BJ (cell line): ENCODE results near the gene NPPA. TPM values are rescaled to one million over a fixed set of nuclear protein-coding genes. Genes with fewer than 3 reads are reported as not detected.

Experiments used
- CTCF ChIA-PET: fragments of 350-600 bp; formaldehyde crosslinking; extraction: SDS; loops from one replicate; lab custom pipeline; 2021; ENCODE audit warnings: antibody characterized with exemption, inconsistent platforms; lab: Yijun Ruan, JAX
- POLR2A ChIA-PET: fragments of 300-600 bp; sonication (Branson Sonifier 250); formaldehyde crosslinking; extraction: SDS; loops from one replicate; lab custom pipeline; 2021; ENCODE audit warnings: antibody characterized with exemption; lab: Charles Lee
- DNase-seq: peaks from one replicate; pipeline ENCODE4 v3.0.0-alpha.2; 2011; ENCODE audit warnings: low read depth
- H3K27me3 ChIP-seq: 2 replicates; pipeline ENCODE4 v1.6.0; 2011; ENCODE audit warnings: low read length; ENCODE audit not compliant: control insufficient read depth, insufficient read depth
- H3K36me3 ChIP-seq: 2 replicates; pipeline ENCODE4 v1.5.1; 2011; ENCODE audit warnings: low read length; ENCODE audit not compliant: control insufficient read depth, insufficient read depth
- H3K4me3 ChIP-seq: 2 replicates; pipeline ENCODE4 v1.5.1; 2011; ENCODE audit warnings: low read depth, mild to moderate bottlenecking, control low read depth, low read length
- polyA plus RNA-seq: library from polyadenylated mRNA; depleted of rRNA; stranded (reverse); fragments of >200 nt; gene quantifications from 2 replicates; pipeline ENCODE4 v1.2.3, GENCODE V29; 2011
- TF ChIP-seq, protein P1 (sequence below): IDR thresholded peaks from 2 replicates; pipeline ENCODE4 v1.5.1; 2011; ENCODE audit warnings: low read depth, mild to moderate bottlenecking, control low read depth, inconsistent platforms, low read length, moderate library complexity; ENCODE audit not compliant: insufficient read depth

The NPPA gene
- polyA plus RNA-seq, 1 experiment, result not detected

DNA sequence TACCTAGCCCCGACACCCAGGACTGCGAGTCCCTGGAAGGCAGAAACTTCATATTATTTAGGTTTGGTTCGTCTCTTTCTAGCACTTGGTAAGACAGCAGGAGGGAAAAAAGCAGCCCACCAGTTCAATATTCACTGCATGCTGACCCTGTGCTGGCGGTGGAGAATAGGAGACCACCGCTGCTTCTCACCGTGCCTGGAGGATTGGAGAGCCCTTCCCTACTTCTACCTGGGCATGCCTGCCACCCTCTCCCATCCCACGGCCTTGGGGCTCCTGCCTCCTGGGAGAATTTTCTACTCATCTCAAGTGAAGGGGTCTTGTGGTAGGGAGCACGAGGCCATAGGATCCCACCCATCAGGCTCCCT lies 47.2 kb downstream of the NPPA start:
- H3K4me3 ChIP-seq, result no peak overlapping the region
- H3K27me3 ChIP-seq, result no peaks in the 10 kb centered on the region
- POLR2A ChIA-PET, result no interaction called here
- no peak for DNase-seq
- H3K36me3 ChIP-seq, result peaks cover 18% of the 10 kb centered on the region
- TF ChIP-seq, protein P1, sequence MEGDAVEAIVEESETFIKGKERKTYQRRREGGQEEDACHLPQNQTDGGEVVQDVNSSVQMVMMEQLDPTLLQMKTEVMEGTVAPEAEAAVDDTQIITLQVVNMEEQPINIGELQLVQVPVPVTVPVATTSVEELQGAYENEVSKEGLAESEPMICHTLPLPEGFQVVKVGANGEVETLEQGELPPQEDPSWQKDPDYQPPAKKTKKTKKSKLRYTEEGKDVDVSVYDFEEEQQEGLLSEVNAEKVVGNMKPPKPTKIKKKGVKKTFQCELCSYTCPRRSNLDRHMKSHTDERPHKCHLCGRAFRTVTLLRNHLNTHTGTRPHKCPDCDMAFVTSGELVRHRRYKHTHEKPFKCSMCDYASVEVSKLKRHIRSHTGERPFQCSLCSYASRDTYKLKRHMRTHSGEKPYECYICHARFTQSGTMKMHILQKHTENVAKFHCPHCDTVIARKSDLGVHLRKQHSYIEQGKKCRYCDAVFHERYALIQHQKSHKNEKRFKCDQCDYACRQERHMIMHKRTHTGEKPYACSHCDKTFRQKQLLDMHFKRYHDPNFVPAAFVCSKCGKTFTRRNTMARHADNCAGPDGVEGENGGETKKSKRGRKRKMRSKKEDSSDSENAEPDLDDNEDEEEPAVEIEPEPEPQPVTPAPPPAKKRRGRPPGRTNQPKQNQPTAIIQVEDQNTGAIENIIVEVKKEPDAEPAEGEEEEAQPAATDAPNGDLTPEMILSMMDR, result no peak
- CTCF ChIA-PET, result no interaction called here

DNA sequence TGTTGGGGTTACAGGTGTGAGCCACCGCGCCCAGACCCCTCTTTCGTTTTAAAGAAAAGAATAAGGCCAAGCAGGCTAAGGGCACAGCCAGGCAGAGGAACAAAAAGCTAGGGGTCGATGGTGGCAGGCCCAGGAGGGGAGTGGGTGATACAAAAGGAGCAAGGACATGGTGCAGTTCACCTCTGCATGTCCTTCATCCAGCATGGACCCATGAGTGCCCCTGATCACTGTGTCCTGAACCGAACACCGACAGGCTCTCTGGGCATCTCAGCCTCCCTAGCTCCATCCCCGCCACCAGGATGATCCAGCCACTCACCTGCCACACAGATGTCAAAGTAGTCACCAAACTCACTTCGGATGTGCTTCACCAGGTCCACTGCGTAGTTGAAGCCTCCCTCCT lies 47.7 kb downstream of the NPPA start:
- ChIA-PET POLR2A (no interaction called here), CTCF (no interaction called here)
- Histone ChIP-seq H3K36me3 (peaks cover 20% of the 10 kb centered on the region), H3K4me3 (no peak overlapping the region), H3K27me3 (no peaks in the 10 kb centered on the region)
- DNase-seq, result no peak
- TF ChIP-seq, protein P1, result no peak

DNA sequence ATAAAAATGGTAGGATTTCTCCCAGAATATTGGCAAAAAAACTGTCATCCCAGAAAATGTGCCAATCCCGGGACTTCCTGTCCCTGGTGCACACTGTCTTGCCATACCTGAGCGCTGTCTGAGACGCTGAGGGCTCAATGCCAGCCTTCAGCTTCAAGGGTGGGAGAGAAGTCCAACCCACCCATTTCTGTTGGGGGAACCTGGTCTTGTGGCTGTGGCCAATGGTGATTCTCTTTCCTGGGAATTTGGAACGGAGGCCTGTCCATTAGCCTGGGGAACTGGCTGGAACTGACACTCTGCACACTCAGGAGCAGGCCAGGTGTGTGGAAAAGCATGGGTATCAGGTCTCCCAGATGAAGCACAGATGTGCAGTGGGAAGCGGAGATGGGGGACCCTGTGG lies 48.5 kb downstream of the NPPA start:
- no peak overlapping the region for H3K4me3 ChIP-seq
- TF ChIP-seq, protein P1, result no peak
- peaks cover 27% of the 10 kb centered on the region for H3K36me3 ChIP-seq
- DNase-seq, result no peak
- H3K27me3 ChIP-seq, result no peaks in the 10 kb centered on the region
- ChIA-PET CTCF (no interaction called here), POLR2A (no interaction called here)

DNA sequence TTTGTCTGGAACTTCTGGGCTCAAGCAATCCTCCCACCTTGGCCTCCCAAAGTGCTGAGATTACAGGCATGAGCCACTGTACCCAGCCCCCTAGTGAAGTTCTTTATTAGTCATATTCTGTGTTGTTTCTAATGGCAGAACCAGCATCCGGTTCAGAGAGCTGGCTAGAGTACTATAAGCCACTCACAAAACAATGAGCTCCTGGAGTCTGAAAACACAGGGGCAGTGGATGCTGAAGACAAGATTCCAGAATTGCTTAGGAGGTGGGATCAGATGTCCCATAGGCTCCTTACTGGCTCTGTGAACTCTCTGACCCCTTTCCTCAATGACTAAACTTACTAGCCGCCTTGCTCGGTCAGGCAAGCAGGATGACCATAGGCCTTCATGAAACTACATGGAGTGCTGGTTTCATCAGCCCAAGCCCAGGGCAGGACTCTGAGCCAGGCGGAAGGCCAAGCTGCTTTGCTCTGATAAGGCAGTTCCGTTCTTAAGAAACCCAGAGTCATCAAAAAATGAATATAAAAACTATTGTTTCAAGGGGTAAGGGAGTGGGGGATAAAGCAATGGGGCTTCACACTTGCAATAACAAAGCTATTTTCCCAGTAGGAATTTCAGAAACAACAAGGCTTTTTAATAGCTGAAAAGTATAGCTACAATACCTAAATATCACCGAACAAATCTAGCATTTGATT lies 49.9 kb downstream of the NPPA start:
- DNase-seq, result no peak
- peaks cover 33% of the 10 kb centered on the region for H3K36me3 ChIP-seq
- H3K4me3 ChIP-seq, result no peak overlapping the region
- TF ChIP-seq, protein P1, result no peak
- CTCF ChIA-PET, result interaction anchor here (0.8 kb wide), 1 partner anchor 12 kb away, joined by 6 read pairs; no protein-coding TSS in a partner anchor
- H3K27me3 ChIP-seq, result no peaks in the 10 kb centered on the region
- POLR2A ChIA-PET, result no interaction called here

DNA sequence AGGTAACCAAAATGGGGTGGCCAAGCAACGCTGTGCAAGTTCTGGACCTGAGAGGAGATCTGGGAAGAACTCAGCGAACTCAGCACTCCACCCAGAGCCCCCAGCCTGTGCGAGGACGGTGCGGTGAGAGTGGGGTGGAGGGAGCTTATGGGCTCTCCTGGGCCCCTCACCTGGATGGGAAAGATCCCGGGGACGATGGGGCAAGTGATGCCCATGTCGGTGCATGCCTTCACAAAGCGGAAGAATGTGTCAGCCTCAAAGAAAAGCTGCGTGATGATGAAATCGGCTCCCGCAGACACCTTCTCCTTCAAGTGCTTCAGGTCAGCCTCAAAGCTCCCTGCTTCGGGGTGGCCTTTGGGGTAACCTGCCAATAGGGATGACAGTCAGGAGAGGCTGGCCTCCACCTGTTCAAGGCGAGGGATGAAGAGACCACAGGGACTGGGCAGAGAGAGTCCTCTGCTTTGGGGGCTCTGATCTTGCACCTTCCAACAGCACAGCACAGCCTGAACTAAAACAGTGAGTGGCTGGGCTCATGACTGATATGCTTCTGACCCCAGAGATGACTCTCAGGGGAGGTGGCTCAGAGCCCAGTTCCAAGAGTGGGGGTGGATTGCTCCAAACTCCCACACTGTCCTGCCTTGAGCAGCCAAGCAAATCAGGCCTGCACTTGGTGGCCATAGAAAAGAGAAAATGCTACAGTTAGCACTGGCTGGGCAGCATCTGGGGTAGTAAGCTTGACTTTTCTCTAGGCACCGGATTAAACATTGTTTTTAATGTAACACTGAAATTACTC lies 51.4 kb downstream of the NPPA start:
- H3K36me3 ChIP-seq, result peaks cover 32% of the 10 kb centered on the region
- ChIA-PET POLR2A (no interaction called here), CTCF (interaction anchor here (1.2 kb wide), 1 partner anchor 12 kb away, joined by 4 read pairs; no protein-coding TSS in a partner anchor)
- no peak overlapping the region for H3K4me3 ChIP-seq
- DNase-seq, result no peak
- TF ChIP-seq, protein P1, result no peak
- no peaks in the 10 kb centered on the region for H3K27me3 ChIP-seq
